Tibial nerve (tissue), 4 donors: ENCODE data around the gene GNAQ.

Experiments
- EP300 ChIP-seq, 2 donors: sonication (generic); formaldehyde crosslinking; IDR thresholded peaks; one replicate each; pipeline ENCODE4 v1.6.1; 2017; ENCODE audit warnings: antibody characterized with exemption in 2 of 2, mild to moderate bottlenecking in 1 of 2
- TF ChIP-seq, protein P1 (sequence below), 5 experiments: fragments of 200-600 bp in 3 of 5; fragments of 450-650 bp in 2 of 5; sonication (generic) in 3 of 5; IDR thresholded peaks; one replicate each; pipeline ENCODE4 v1.5.1; 2016 to 2019; ENCODE audit warnings: antibody characterized with exemption in 5 of 5, mild to moderate bottlenecking in 3 of 5, moderate library complexity in 2 of 5

DNA sequence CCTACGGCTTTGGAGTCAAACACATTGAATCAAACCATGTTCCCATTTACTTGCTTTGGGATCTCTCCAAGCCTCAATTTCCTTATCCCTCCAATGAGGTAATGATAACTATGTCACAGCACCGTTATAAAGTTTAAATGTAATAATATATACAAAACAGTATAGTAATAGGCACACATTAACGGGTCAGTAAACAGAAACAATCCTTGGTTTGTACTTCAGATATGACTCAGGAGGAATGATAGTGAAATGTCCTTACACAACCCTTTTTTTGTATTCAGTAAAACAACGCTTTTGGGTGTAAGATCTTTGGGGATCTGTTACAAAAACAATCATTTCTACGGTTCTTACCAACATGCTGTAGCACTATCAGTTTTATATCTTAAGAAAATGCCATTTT, 205.0 kb downstream of the GNAQ start:
- TF ChIP-seq, protein P1, sequence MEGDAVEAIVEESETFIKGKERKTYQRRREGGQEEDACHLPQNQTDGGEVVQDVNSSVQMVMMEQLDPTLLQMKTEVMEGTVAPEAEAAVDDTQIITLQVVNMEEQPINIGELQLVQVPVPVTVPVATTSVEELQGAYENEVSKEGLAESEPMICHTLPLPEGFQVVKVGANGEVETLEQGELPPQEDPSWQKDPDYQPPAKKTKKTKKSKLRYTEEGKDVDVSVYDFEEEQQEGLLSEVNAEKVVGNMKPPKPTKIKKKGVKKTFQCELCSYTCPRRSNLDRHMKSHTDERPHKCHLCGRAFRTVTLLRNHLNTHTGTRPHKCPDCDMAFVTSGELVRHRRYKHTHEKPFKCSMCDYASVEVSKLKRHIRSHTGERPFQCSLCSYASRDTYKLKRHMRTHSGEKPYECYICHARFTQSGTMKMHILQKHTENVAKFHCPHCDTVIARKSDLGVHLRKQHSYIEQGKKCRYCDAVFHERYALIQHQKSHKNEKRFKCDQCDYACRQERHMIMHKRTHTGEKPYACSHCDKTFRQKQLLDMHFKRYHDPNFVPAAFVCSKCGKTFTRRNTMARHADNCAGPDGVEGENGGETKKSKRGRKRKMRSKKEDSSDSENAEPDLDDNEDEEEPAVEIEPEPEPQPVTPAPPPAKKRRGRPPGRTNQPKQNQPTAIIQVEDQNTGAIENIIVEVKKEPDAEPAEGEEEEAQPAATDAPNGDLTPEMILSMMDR (IDR thresholded peaks at IDR 0.05) = no peak
- TF ChIP-seq EP300 (IDR thresholded peaks at IDR 0.05) = no peak
